KG1 (cell line): ENCODE results near the gene RAB11FIP3.
"Not testable (repeated sequence)": the region's sequence is repeated elsewhere in the genome, so short reads cannot be mapped to it uniquely, and the experiment has no call there.

Experiments
- DNase-seq: peaks from one replicate; lab custom pipeline; 2025; lab: John Stamatoyannopoulos, UW

The RAB11FIP3 gene

GRCh38 chr16:467249-467871, 41.9 kb downstream of the RAB11FIP3 start:
- not testable (repeated sequence) for DNase-seq

DNA sequence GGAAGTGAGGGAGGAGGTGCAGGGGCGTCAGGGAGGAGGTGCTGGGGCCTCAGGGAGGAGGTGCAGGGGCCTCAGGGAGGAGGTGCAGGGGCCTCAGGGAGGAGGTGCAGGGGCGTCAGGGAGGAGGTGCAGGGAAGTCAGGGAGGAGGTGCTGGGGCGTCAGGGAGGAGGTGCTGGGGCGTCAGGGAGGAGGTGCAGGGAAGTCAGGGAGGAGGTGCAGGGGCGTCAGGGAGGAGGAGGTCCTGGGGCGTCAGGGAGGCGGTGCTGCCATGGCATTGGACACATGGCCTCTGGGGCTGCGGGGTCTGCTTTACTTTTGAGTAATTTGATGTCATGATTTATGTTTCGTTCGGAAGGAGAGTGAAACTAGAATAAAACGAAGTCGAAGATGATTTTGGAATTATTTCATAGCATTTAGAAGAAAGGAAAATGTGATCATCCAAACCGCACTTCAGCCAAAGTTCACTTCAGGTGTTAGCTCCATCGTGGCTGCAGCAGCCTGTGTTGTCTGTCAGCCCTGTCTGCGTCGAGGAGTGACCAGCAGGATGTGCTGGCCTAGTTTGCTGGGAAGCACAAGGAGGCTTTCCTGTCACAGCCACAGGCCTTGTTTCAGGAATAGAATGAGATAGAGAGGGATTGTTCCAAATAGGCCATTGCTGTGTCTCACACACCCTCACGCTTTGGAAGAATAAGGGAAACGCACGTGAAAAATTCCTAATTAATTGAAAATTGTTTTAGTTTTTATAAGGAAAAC, 42.8 kb downstream of the RAB11FIP3 start:
- no peak for DNase-seq

DNA sequence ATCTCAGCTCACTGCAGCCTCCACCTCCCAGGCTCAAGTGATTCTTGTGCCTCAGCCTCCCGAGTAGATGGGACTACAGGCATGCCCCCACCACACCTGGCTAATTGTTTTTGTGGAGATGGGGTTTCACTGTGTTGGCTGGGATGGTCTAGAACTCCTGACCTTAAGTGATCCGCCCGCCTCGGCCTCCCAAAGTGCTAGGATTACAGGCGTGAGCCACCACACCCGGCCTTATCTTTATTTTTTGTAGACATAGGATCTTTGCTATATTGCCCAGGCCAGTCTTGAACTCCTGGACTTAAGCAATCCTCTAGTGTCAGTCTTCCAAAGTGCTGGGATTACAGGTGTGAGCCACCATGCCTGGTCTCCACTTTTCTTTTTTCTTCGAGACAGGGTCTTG, 44.0 kb downstream of the RAB11FIP3 start:
- not testable (repeated sequence) for DNase-seq

DNA sequence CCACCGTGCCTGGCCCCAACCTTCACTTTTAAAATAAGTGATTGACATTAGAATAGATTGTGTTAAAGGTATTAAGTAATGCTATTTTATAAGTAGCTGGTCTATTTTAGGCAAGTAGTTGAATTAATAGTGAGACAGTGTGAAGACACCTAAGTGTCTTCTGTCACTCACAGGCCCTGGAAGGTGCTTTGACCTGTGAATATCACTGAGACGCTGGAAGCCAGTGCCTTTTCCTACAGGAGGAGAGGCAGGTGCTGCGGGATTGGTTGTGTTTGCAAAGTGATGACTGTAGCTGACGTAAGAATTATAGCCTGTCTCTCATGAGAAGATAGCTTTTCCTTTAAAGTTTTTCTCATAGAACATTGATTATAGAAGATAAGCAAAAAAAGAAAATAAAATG, 45.0 kb downstream of the RAB11FIP3 start:
- DNase-seq, result no peak

- DNase-seq, result no peak
Measured at GRCh38 chr16:471353-472198, 46.1 kb downstream of the RAB11FIP3 start.

- DNase-seq, result no peak
Measured at GRCh38 chr16:472199-472504, 46.7 kb downstream of the RAB11FIP3 start.

DNA sequence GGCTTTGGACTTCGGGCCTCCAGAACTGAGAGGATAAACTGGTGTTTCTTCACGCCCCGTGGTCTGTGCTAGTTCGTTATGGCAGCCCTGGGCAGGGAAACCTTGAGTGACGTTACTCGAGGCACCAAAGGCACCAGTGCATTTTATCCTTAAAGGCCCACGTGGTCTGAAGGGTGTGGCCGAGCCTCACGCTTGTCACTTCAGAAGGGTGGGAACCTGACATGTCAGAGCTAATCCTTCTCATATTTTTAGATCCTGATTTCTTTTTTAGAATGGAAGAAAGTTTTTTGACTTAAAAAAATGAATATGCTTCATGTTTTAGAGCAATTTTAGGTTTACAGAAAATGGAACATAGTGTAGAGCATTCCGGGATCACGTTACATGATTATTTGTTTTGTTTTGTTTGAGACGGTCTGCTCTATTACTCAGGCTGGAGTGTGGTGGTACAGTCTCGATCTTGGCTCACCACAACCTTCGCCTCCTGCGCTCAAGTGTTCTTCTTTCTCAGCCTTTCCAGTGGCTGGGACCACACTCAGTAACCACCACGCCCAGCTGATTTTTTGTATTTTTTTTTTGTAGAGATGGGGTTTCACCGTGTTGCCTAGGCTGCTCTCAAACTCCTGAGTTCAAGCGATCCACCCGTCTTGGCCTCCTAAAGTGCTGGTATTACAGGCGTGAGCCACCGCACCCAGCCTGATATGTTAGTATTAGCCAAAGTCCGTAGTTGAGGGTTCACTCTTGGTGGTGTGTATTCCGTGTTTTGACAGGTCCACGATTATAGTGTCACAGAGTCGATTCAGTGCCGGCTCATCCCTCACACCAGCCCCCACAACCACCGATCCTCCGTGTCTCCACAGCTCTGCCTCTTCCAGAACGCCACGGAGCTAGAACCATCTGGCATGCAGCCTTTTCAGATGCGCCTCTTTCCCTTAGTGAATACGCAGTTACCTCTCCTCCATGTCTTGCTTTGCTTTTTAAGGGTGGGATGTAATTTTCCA, 47.9 kb downstream of the RAB11FIP3 start:
- no peak for DNase-seq

DNA sequence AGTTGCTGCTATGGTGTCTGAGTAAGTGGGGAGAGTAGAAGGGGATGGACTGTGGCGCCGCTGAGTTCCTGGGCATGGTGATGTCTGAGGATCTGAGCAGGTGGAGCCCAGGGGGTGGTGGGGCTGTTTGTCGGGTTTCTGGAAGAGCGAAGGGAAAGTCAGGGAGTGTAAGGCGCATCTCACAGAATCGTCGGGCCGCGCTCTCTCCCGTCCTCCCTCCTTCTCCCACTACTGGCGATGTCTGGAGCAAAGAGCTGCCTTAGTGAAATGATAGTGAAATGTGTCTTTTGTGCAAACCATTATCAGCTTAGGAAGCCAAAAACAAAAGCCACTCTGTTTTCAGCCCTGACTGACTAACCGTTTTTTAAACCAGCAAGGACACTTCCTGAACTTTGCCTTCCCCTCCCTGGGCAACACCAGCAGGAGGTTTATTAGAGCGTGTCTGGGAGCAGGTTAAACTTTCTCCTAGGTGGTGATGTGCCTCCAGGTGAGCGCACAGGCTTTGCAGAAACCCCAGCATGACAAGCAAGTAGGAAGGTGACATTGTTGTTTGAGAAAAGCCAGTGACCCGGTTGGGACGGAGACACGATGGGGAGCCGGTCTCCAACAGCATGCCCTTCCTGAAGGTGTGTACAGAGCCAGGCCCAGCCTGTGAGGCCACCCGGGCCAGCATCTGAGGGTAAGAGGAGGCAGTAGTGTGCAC, 49.1 kb downstream of the RAB11FIP3 start:
- no peak for DNase-seq

GRCh38 chr16:476039-476438, 50.6 kb downstream of the RAB11FIP3 start:
- no peak for DNase-seq

DNA sequence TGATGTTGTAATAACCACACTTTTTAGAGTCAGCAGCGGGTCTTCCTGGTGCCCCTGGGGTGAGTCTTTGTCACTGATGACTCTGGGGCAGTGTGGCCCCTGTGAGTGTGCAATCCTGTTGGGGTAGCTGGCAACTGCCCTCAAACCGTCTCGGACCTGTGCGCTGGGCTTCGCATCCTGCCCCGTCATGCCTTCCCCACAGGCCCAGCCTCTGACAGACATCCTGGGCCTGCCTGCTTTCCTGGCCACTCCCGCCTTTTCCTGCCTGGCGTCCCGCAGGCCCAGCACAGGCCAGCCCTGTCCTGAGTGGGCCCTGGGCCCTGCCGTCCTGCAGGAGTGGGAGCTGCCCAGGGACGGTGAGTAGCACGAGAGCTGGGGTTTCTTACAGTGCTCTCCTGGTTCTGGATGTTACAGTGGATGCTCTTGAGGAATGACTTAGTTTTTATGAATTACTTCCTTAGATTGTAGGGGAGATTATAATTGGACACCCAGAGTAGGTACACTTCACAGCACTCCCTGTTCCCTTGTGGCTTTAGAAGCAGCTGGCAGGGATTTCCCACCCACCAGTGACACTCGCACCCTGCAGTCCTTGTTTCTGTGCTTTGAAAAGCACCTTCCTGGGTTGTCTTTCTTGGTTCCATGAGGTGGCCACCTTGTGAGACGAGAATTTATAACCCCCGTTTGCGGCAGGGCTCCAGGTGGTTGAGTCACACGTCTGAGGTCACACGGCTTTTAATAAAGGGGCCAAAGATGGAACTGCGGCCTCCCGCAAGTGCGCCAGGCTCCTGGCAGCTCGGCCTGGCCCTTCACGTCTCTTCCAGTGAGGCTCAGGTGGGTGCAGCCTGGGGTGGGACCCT, 52.1 kb downstream of the RAB11FIP3 start:
- DNase-seq, result no peak

- DNase-seq, result not testable (repeated sequence)
Measured at GRCh38 chr16:478287-478686, 52.8 kb downstream of the RAB11FIP3 start.

DNA sequence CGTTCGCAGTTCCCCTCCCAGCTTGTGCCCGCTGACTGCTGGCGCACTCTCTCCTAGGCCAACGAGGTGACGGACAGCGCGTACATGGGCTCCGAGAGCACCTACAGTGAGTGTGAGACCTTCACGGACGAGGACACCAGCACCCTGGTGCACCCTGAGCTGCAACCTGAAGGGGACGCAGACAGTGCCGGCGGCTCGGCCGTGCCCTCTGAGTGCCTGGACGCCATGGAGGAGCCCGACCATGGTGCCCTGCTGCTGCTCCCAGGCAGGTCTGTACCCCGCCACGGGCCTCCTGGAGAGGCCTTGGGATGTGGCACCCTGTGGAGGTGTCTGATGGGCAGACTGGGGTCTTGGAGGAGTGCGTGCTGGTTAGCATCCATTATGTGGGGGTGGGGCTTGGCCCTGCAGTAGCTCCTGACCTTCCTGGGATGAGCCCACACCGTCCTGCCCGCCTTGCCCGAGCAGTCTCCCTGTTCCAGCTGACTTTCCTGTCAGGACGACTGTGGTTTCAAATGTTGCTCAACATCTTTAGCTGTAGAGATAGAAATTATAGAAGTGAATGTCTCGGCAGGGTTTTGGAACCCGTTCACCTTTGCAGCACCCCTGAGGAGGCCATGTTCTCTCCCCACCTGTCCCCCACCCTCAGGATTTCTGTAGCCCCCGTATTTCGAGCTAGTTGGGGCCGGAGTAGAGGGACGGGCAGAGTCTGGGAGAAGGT, 57.2 kb downstream of the RAB11FIP3 start:
- no peak for DNase-seq

- DNase-seq, result no peak
Measured at GRCh38 chr16:483341-484075, 58.1 kb downstream of the RAB11FIP3 start.

GRCh38 chr16:489606-490005, 64.2 kb downstream of the RAB11FIP3 start:
- no peak for DNase-seq

DNA sequence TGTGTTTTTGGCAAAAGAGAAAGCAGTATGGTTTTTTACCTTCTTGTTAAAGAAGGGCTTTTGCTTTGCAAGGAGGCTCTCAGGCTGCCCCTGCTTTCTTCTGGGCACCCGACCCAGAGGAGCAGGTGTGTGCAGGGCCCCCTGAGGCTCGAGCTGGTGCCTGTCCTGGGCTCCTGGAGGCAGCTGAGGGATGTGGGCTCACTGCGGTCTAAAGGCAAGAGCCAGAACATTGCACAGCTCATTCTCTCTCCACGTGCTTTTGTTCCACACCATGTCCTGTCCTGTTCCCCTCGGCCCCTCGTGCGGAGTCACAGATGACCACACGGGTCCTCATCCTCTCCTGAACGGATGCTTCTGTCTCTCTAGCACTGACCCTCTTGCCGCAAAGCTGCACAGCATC, 65.3 kb downstream of the RAB11FIP3 start:
- DNase-seq, result no peak

GRCh38 chr16:491220-491919, 65.9 kb downstream of the RAB11FIP3 start:
- no peak for DNase-seq

GRCh38 chr16:492211-492875, 66.9 kb downstream of the RAB11FIP3 start:
- DNase-seq, result no peak

DNA sequence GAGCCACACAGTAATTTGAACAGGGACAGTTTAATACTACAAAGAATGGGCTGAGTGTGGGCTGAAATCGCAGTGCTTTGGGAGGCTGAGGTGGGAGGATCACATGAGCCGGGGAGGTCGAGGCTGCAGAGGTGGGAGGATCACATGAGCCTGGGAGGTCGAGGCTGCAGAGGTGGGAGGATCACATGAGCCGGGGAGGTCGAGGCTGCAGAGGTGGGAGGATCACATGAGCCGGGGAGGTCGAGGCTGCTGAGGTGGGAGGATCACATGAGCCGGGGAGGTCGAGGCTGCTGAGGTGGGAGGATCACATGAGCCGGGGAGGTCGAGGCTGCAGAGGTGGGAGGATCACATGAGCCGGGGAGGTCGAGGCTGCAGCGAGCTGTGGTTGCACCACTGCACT, 69.2 kb downstream of the RAB11FIP3 start:
- DNase-seq, result not testable (repeated sequence)
